HL-60 (cell line): ENCODE data around the gene COIL.

ENCODE experiments used
- DNase-seq, 2 experiments: peaks; one replicate each; pipeline ENCODE4 v3.0.0-alpha.2; 2010 to 2020; ENCODE audit warnings: low read depth in 1 of 2, low spot score in 1 of 2
- H3K27ac ChIP-seq: fragments of 250-450 bp; sonication (Bioruptor Pico); replicated peaks from 2 replicates; pipeline ENCODE4 v1.5.1; 2020; ENCODE audit warnings: mild to moderate bottlenecking, moderate library complexity
- H3K27me3 ChIP-seq: fragments of 250-450 bp; sonication (Bioruptor Pico); 2 replicates; pipeline ENCODE4 v1.5.1; 2021; ENCODE audit warnings: mild to moderate bottlenecking, moderate library complexity; ENCODE audit not compliant: insufficient read depth, poor library complexity, severe bottlenecking
- H3K4me3 ChIP-seq: replicated peaks from 2 replicates; pipeline ENCODE4 v1.5.1; 2011; ENCODE audit warnings: mild to moderate bottlenecking, control low read depth, low read length; ENCODE audit not compliant: insufficient read depth
- GABPA ChIP-seq: IDR thresholded peaks from 2 replicates; pipeline ENCODE4 v1.6.1; 2012; ENCODE audit warnings: low read depth
- POLR2AphosphoS5 ChIP-seq: IDR thresholded peaks from 2 replicates; pipeline ENCODE4 v1.6.1; 2012; ENCODE audit warnings: low read depth
- SPI1 ChIP-seq: IDR thresholded peaks from 2 replicates; pipeline ENCODE4 v1.6.1; 2012; ENCODE audit warnings: low read depth, mild to moderate bottlenecking, borderline replicate concordance
- TF ChIP-seq, protein P1 (sequence below): IDR thresholded peaks from one replicate; pipeline ENCODE4 v1.5.1; 2011; ENCODE audit warnings: low read length, control low read depth, inconsistent platforms; ENCODE audit not compliant: insufficient read depth
- TF ChIP-seq, protein P2 (sequence below): IDR thresholded peaks from 2 replicates; pipeline ENCODE4 v1.6.1; 2012; ENCODE audit warnings: low read depth; ENCODE audit not compliant: insufficient replicate concordance

Gene COIL

GRCh38 chr17:56892333-56892732 lies 68.5 kb downstream of the COIL start:
- no peak for TF ChIP-seq SPI1
- TF ChIP-seq, protein P1, sequence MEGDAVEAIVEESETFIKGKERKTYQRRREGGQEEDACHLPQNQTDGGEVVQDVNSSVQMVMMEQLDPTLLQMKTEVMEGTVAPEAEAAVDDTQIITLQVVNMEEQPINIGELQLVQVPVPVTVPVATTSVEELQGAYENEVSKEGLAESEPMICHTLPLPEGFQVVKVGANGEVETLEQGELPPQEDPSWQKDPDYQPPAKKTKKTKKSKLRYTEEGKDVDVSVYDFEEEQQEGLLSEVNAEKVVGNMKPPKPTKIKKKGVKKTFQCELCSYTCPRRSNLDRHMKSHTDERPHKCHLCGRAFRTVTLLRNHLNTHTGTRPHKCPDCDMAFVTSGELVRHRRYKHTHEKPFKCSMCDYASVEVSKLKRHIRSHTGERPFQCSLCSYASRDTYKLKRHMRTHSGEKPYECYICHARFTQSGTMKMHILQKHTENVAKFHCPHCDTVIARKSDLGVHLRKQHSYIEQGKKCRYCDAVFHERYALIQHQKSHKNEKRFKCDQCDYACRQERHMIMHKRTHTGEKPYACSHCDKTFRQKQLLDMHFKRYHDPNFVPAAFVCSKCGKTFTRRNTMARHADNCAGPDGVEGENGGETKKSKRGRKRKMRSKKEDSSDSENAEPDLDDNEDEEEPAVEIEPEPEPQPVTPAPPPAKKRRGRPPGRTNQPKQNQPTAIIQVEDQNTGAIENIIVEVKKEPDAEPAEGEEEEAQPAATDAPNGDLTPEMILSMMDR: no peak
- TF ChIP-seq, protein P2, sequence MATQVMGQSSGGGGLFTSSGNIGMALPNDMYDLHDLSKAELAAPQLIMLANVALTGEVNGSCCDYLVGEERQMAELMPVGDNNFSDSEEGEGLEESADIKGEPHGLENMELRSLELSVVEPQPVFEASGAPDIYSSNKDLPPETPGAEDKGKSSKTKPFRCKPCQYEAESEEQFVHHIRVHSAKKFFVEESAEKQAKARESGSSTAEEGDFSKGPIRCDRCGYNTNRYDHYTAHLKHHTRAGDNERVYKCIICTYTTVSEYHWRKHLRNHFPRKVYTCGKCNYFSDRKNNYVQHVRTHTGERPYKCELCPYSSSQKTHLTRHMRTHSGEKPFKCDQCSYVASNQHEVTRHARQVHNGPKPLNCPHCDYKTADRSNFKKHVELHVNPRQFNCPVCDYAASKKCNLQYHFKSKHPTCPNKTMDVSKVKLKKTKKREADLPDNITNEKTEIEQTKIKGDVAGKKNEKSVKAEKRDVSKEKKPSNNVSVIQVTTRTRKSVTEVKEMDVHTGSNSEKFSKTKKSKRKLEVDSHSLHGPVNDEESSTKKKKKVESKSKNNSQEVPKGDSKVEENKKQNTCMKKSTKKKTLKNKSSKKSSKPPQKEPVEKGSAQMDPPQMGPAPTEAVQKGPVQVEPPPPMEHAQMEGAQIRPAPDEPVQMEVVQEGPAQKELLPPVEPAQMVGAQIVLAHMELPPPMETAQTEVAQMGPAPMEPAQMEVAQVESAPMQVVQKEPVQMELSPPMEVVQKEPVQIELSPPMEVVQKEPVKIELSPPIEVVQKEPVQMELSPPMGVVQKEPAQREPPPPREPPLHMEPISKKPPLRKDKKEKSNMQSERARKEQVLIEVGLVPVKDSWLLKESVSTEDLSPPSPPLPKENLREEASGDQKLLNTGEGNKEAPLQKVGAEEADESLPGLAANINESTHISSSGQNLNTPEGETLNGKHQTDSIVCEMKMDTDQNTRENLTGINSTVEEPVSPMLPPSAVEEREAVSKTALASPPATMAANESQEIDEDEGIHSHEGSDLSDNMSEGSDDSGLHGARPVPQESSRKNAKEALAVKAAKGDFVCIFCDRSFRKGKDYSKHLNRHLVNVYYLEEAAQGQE: no peak
- TF ChIP-seq POLR2AphosphoS5: no peak
- TF ChIP-seq GABPA: no peak
- H3K4me3 ChIP-seq: no peak overlapping the region
- H3K27ac ChIP-seq: no peak overlapping the region
- DNase-seq: no peak
- H3K27me3 ChIP-seq: no peaks in the 10 kb centered on the region

GRCh38 chr17:56891751-56892150 lies 69.1 kb downstream of the COIL start:
- Histone ChIP-seq H3K4me3 (no peak overlapping the region), H3K27ac (no peak overlapping the region), H3K27me3 (no peaks in the 10 kb centered on the region)
- TF ChIP-seq, protein P2: no peak
- no peak for TF ChIP-seq GABPA
- no peak for TF ChIP-seq SPI1
- no peak for TF ChIP-seq POLR2AphosphoS5
- TF ChIP-seq, protein P1: no peak
- no peak for DNase-seq

DNA sequence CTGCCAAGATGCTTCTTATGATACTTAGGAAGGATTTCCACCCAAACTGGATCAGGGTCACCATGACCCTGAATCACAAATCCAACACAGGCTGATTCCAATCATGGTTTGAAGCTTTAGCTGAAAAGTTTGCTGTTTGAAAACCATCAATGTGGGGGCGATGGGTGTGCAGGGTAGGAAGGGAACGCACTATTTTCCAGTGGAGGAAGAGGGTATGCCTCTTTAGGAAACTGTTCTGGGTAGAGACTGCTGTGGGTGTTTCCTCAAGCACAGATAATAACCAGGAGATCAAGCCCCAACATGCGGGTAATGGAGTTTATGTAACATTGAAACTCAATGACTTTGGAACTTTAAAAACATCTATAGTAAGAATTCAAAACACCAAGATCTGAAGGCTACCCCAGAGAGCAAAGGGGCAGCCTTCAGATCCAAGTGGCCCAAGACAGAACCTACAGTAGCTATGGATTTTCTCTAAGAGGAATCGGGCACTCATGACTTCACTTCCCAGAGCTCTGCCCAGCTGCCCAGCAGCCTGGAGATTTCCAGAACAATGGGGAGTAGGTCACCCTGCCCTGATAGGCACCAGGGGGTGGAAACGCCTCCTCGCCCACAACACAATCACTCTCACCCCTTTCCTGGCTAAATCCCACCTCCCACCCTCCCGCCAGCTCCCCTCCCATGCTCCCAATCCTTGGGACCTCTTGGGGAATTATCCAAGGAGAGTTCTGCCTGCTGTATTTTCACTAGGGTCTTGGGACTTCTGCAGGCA lies 69.8 kb downstream of the COIL start:
- Histone ChIP-seq H3K27me3 (no peaks in the 10 kb centered on the region), H3K4me3 (no peak overlapping the region), H3K27ac (no peak overlapping the region)
- DNase-seq: no peak
- TF ChIP-seq, protein P2: no peak
- TF ChIP-seq, protein P1: no peak
- no peak for TF ChIP-seq POLR2AphosphoS5
- TF ChIP-seq GABPA: no peak
- no peak for TF ChIP-seq SPI1
